ENCODE measurements around the gene CFAP92.

Gene CFAP92

DNA sequence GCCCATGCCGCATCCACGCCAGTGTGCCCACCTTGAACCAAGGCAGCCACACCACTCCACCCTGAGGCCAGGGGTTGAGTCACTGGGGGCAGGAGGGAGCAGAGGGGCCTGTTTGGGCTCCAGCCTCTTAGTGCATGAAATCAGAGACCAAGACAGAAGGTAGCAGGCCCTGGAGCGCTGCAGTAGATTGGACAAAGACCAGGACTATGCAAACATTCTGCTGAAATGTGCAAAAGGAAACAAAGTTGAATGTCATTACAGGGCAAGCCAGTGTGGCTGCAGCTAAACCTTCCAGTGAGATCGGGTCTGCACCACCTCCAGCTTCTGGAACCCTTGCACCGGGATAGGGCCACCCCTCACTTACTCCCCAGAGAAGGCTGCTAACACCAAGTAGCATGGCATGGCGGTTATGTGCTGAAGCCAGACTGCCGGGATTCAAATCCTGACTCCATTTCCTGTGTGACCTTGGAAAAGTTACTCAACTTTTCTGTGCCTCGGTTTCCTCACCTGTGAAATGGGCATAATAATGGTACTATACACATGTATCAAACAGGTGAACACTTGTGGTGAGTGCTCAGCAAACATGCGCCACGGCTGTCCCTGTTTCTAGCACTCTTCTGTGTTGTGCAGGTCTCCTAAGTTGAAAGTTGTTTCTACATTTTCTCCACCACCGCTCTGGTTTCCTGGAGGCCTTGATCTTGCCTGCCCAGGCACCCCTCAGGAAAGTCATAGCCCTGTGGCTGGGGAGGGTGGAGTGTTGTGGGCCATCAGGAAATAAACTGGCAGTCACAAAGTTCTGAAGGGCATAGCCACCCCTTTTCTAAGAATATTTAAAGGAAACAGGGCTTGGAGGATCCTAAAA lies 41.7 kb upstream of the CFAP92 start:
- Histone ChIP-seq H3K4me2 (peak overlapping the region; percentile 49 to 85 (median 68)), H3K4me3 (no peak overlapping the region), H3K4me1 (peaks cover 34 to 89% (median 83%) of the 10 kb centered on the region in 10 experiments), H3K9ac (peak overlapping the region in 3 of 11 experiments; percentile 12 to 42 (median 26); a peak in 4 of 22 replicates), H3K27me3 (peaks cover 0 to 3% (median 0%) of the 10 kb centered on the region in 11 experiments; a peak in 1 of 22 replicates), H4K20me1 (peaks cover 0 to 9% (median 0%) of the 10 kb centered on the region in 11 experiments; a peak in 2 of 22 replicates), H3K9me3 (replicated peaks in 1 of 11) (peaks cover 0 to 5% (median 2%) of the 10 kb centered on the region in 11 experiments; a peak in 10 of 22 replicates), H3K27ac (peak overlapping the region in 3 of 11 experiments; percentile 8 to 44 (median 29); a peak in 3 of 22 replicates), H3K36me3 (no peaks in the 10 kb centered on the region)
- no peak for TF ChIP-seq Cebpa-rat (IDR thresholded peaks at IDR 0.05)

DNA sequence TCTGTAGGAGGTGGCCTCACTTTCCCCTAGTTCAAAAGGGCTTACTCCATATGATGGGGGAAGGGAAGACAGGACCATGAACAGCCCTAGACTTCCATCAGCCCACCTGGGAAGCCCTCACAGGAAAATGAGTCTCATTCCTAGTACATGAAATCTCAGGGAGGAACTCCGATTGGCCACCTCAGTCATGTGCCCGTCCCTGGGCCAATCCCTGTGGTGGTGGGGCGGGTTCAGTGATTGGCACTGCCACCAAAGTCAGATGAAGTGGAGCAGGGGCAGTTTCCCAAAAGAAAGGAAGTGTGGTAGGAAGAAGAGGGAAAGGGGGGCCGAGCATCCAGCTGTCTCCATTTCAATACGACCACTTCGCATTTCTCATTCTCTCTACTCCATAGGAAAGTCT lies 40.8 kb upstream of the CFAP92 start:
- Histone ChIP-seq H3K9ac (no peak overlapping the region), H3K36me3 (no peaks in the 10 kb centered on the region), H3K27me3 (peaks cover 0 to 3% (median 0%) of the 10 kb centered on the region in 11 experiments; a peak in 1 of 22 replicates), H3K4me1 (peaks cover 33 to 80% (median 73%) of the 10 kb centered on the region in 10 experiments), H3K4me3 (no peak overlapping the region), H3K9me3 (replicated peaks in 1 of 11) (peaks cover 5 to 14% (median 9%) of the 10 kb centered on the region in 11 experiments; a peak in 16 of 22 replicates), H3K4me2 (peak overlapping the region in 10 of 11 experiments; percentile 51 to 85 (median 72); a peak in 17 of 22 replicates), H4K20me1 (peaks cover 0 to 5% (median 0%) of the 10 kb centered on the region in 11 experiments; a peak in 2 of 22 replicates), H3K27ac (no peak overlapping the region)
- no peak for TF ChIP-seq Cebpa-rat (IDR thresholded peaks at IDR 0.05)

DNA sequence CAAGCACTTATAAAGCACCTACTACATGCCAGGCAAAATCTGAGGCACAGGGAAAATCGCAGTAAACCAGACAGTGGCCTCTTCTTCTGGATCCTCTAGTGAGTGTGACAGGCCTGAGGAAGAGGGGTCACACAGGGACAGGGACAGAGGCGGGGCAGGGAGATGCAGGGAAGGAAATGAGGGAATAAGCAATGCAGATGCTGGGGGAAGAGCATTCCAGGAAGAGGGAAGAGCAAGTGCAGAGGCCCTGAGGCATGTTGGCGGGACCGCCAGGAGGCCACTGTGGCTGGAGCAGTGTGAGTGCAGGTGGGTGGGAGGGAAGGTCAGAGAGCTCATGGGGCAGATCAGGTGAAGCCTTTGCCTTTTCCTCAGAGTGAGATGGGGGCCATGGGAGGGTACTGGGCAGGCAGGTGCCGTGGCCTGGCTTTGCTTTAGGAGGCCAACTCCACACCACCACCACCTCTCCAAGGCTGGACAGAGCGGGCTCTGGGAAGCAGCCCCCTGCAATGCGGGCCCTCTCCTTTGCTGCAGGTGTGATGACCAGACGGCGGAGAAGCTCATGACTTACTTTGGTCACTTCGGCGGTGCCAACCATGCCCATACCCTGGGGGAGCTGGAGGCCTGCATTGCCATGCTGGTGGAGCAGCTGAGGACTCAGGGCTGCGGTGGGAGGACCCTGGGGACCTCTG lies 39.9 kb upstream of the CFAP92 start:
- H3K4me3 ChIP-seq, result no peak overlapping the region

DNA sequence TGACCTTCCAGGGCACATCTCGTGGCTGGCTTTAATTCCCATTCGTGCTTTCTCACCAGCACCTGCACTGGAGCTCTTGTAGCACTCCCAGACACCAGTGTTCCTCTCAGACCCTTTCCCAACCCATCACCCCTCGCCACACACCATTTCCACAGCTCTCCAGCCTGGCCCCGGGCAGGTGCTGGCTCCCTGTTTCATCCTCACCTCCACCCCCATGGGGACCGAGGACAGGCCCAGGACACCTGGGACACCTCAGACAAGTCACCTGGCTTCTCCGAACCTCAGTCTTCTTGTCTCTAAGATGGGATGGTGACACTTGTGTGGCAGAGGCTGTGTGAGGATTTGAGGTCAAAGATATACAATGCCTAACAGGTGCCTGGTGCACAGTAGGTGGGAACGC lies 39.3 kb upstream of the CFAP92 start:
- peak overlapping the region in 3 of 11 experiments; percentile 3 to 52 (median 49); a peak in 4 of 22 replicates for H3K9ac ChIP-seq
- TF ChIP-seq Cebpa-rat (IDR thresholded peaks at IDR 0.05), result no peak

More for the DNA sequence above, 39.9 kb upstream of the CFAP92 start:
- Histone ChIP-seq H3K9ac (peak overlapping the region in 2 of 11 experiments; percentile 3 to 52; a peak in 1 of 22 replicates), H3K9me3 (replicated peaks in 1 of 11) (peaks cover 5 to 14% (median 9%) of the 10 kb centered on the region in 11 experiments; a peak in 16 of 22 replicates), H3K4me2 (peak overlapping the region in 10 of 11 experiments; percentile 24 to 85 (median 72); a peak in 18 of 22 replicates), H3K27me3 (peaks cover 0 to 3% (median 0%) of the 10 kb centered on the region in 11 experiments; a peak in 1 of 22 replicates), H3K27ac (no peak overlapping the region), H3K4me1 (peaks cover 24 to 71% (median 65%) of the 10 kb centered on the region in 10 experiments), H3K36me3 (no peaks in the 10 kb centered on the region), H4K20me1 (no peaks in the 10 kb centered on the region)
- TF ChIP-seq Cebpa-rat (IDR thresholded peaks at IDR 0.05), result no peak

DNA sequence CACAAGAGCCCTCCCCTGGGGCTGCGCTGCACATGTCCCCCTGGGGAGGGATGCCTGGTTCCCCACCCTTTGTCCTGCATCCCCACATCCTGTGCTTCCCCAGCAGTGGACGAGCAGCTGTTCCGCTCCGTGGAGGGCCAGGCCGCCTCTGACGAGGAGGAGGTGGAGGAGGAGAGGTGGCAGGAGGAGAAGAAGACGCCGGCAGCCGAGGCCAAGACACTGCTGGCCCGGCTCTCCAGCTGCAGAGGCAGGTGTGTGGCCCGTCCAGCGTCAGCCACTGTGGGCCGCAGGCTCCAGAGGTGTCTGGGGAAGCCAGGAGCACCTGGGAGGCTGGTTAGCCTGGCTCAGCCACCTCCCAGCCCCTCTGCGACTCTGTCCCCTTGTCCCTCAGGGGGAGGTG lies 38.8 kb upstream of the CFAP92 start:
- Histone ChIP-seq H3K4me3 (no peak overlapping the region), H4K20me1 (no peaks in the 10 kb centered on the region), H3K9ac (peak overlapping the region in 6 of 11 experiments; percentile 3 to 52 (median 28); a peak in 6 of 22 replicates), H3K27ac (peak overlapping the region in 3 of 11 experiments; percentile 5 to 31 (median 20); a peak in 2 of 22 replicates), H3K27me3 (peaks cover 0 to 3% (median 0%) of the 10 kb centered on the region in 11 experiments; a peak in 1 of 22 replicates), H3K9me3 (replicated peaks in 1 of 11) (peaks cover 5 to 14% (median 9%) of the 10 kb centered on the region in 11 experiments; a peak in 16 of 22 replicates), H3K4me2 (peak overlapping the region in 10 of 11 experiments; percentile 14 to 85 (median 72); a peak in 18 of 22 replicates), H3K4me1 (peaks cover 21 to 62% (median 57%) of the 10 kb centered on the region in 10 experiments), H3K36me3 (no peaks in the 10 kb centered on the region)
- TF ChIP-seq Cebpa-rat (IDR thresholded peaks at IDR 0.05), result no peak

More for the DNA sequence above, 39.3 kb upstream of the CFAP92 start:
- Histone ChIP-seq H3K27me3 (peaks cover 0 to 3% (median 0%) of the 10 kb centered on the region in 11 experiments; a peak in 1 of 22 replicates), H3K9me3 (replicated peaks in 1 of 11) (peaks cover 5 to 14% (median 9%) of the 10 kb centered on the region in 11 experiments; a peak in 16 of 22 replicates), H4K20me1 (no peaks in the 10 kb centered on the region), H3K4me3 (no peak overlapping the region), H3K36me3 (no peaks in the 10 kb centered on the region), H3K27ac (peak overlapping the region in 3 of 11 experiments; percentile 5 to 31 (median 20); a peak in 1 of 22 replicates), H3K4me1 (peaks cover 21 to 65% (median 58%) of the 10 kb centered on the region in 10 experiments), H3K4me2 (peak overlapping the region in 10 of 11 experiments; percentile 14 to 85 (median 72); a peak in 18 of 22 replicates)

DNA sequence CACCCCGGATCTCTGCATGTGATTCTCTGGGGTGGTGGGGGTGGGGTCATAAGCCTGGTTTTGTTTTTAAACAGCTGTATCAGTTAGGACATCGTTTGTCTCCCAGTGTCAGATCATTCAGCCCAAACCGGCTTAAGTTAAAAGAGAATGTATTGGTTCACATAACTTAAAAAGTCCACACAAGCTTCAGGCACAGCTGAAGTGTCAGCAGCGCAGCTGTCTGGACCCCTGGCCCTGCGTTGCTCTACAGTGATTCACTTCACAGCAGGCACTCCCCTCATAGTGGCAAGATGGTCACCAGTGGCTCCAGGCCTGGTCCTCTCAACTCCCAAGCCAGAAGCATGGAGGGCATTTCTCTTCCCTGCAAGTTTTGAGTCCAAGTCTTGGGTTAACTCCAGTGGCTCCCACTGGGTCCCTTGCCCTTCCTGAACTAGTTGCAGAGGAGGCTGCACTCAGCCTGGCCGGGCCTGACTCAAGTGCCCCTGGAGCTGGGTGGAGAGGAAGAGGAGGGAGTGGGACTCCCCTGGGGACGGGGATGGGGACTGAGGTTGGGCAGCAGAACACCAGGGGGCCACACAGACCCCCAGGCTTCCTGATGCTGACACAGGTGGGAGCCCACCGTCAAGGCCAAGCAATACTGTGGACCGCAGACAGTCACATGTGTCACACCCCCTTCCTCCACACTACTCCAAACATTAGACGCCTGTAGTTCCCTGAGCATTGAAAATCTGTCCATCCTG lies 37.8 kb upstream of the CFAP92 start:
- Histone ChIP-seq H3K27ac (peak overlapping the region in 1 of 11 experiments; percentile 15; a peak in 1 of 22 replicates), H3K36me3 (no peaks in the 10 kb centered on the region), H4K20me1 (no peaks in the 10 kb centered on the region), H3K4me1 (peaks cover 28 to 68% (median 62%) of the 10 kb centered on the region in 10 experiments), H3K9ac (peak overlapping the region in 1 of 11 experiments; percentile 1; a peak in 1 of 22 replicates), H3K4me2 (peak overlapping the region in 8 of 11 experiments; percentile 51 to 85 (median 77); a peak in 16 of 22 replicates), H3K4me3 (no peak overlapping the region), H3K9me3 (replicated peaks in 1 of 11) (peaks cover 5 to 14% (median 9%) of the 10 kb centered on the region in 11 experiments; a peak in 16 of 22 replicates), H3K27me3 (peaks cover 0 to 3% (median 0%) of the 10 kb centered on the region in 11 experiments; a peak in 1 of 22 replicates)
- no peak for TF ChIP-seq Cebpa-rat (IDR thresholded peaks at IDR 0.05)

DNA sequence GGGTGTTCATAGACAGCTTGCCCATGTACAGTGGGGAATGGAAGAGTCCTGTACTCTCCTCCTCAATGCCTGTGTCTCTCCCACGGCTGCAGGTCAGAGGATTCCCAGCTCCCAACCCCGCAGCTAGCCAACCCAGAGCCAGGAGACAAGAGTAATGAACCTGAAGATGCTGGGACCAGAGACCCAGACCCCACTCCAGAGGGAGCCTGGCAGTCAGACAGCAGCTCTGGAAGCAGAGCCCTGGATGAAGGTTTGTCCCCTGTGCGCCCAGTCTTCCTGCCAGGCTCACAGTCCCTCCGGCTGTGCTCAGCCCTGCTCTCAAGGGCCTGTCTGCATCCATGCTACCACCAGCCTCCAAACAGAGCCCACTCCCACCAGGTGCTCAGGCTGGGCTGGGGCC lies 36.7 kb upstream of the CFAP92 start:
- Histone ChIP-seq H3K36me3 (no peaks in the 10 kb centered on the region), H3K4me2 (0 out of 22 replicates have a peak overlapping the region, but pooled peaks of 1 of the 11 experiments have one; percentile 79), H3K9ac (no peak overlapping the region; a peak in 1 of 22 replicates), H3K9me3 (replicated peaks in 1 of 11) (peaks cover 5 to 14% (median 9%) of the 10 kb centered on the region in 11 experiments; a peak in 16 of 22 replicates), H3K27ac (no peak overlapping the region), H3K27me3 (peaks cover 0 to 3% (median 0%) of the 10 kb centered on the region in 11 experiments; a peak in 1 of 22 replicates), H3K4me1 (peaks cover 23 to 68% (median 61%) of the 10 kb centered on the region in 10 experiments), H4K20me1 (no peaks in the 10 kb centered on the region), H3K4me3 (no peak overlapping the region)
- TF ChIP-seq Cebpa-rat (IDR thresholded peaks at IDR 0.05), result no peak
